Measurements from ENCODE around the gene ITIH4.
A peak's percentile ranks its signal among the peaks of the same experiment; 100 is the strongest.

ITIH4 gene

DNA sequence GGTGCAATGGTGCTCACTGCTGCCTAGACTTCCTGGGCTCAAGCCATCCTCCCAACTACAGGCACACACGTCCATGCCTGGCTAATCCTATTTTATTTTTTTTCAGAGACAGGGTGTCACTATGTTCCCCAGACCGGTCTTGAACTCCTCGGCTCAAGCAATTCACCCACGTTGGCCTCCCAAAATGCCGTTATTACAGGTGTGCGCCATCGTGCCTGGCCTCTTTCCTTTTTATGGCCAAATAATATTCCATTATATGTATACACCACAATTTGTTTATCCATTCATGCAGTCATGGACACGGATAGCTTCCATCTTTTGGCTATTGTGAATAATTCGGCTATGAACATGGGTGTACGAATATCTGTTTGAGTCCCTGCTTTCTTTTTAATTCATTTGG is 58.8 kb downstream of the ITIH4 start:
- no peak overlapping the region; the same call in 1 of the 2 replicates for H3K4me3 ChIP-seq (ENCODE audit: low read depth, low read length)
- TF ChIP-seq, protein P1, sequence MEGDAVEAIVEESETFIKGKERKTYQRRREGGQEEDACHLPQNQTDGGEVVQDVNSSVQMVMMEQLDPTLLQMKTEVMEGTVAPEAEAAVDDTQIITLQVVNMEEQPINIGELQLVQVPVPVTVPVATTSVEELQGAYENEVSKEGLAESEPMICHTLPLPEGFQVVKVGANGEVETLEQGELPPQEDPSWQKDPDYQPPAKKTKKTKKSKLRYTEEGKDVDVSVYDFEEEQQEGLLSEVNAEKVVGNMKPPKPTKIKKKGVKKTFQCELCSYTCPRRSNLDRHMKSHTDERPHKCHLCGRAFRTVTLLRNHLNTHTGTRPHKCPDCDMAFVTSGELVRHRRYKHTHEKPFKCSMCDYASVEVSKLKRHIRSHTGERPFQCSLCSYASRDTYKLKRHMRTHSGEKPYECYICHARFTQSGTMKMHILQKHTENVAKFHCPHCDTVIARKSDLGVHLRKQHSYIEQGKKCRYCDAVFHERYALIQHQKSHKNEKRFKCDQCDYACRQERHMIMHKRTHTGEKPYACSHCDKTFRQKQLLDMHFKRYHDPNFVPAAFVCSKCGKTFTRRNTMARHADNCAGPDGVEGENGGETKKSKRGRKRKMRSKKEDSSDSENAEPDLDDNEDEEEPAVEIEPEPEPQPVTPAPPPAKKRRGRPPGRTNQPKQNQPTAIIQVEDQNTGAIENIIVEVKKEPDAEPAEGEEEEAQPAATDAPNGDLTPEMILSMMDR (IDR thresholded peaks at IDR 0.05; ENCODE audit: low read depth, low read length, missing control alignments) = no peak
- DNase-seq (ENCODE audit: low read depth) = no peak

DNA sequence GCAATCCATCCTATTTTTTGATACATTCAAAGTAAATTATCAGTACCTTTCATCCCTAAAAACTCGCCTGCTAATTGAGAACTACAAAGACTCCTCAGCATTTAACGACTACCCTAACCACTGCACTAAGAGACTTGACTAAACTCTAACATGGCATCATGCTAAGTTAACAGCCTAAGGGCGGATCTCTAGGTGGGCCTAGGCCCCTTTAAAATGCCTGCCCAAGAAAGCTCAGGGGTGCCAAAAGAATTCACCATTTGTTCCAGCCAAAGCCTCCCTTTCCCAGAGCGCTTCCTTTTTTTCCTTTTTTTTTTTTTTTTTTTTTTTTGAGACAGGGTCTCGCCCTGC is 59.2 kb downstream of the ITIH4 start:
- TF ChIP-seq, protein P1 (IDR thresholded peaks at IDR 0.05; ENCODE audit: low read depth, low read length, missing control alignments) = no peak
- no peak for DNase-seq (ENCODE audit: low read depth)
- H3K4me3 ChIP-seq (ENCODE audit: low read depth, low read length) = peak overlapping the region; percentile 78

DNA sequence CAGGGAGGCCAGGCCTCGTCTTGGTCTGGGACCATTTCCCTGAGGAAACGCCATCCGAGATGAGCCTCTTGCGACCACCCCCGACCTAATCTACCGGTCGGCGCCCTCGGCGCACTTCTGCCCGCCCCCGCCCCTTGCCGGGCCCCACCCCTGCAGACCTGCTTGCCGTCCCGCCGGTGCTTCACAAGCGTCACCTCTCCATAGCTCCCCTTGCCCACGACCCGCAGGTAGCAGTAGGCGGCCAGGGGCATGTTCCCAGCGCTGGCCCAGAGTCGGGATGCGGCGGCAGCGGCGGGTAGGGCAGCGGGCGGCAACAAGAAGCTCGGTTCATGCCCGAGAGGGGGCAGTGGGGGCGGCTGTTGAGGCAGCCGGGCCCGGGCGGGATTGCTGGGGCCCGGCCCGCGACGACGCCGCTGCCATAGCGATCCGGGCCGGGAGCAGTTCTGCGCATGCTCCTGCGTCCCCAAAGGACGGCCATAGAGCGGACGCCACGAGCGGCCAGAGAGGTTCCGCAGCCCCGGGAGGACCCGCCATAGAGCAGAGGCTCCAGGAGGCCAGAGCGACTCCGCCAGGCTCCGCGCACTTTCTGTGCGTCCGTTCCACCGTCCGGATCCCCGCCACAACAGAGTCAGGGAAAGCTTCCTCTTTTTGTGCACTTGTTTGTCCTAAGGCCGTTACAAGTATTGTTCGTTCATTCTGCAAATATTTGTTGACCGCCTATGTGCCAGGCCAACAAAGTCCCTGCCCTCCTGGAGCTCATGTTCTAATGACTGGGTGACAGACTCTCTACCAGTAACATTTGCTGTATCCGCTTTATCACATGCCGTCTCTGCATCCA is 59.8 kb downstream of the ITIH4 start, which contains the start of gene NEK4:
TSS of gene NEK4 (minus strand) at position 445 of the 838 bp plus-strand sequence. CDS start at position 251, 194 bp downstream.
- DNase-seq (ENCODE audit: low read depth) = peak; percentile 75
- peak within 1 kb of the TSS; percentile 78 for H3K4me3 ChIP-seq (ENCODE audit: low read depth, low read length)
- TF ChIP-seq, protein P1 (IDR thresholded peaks at IDR 0.05; ENCODE audit: low read depth, low read length, missing control alignments) = no peak

DNA sequence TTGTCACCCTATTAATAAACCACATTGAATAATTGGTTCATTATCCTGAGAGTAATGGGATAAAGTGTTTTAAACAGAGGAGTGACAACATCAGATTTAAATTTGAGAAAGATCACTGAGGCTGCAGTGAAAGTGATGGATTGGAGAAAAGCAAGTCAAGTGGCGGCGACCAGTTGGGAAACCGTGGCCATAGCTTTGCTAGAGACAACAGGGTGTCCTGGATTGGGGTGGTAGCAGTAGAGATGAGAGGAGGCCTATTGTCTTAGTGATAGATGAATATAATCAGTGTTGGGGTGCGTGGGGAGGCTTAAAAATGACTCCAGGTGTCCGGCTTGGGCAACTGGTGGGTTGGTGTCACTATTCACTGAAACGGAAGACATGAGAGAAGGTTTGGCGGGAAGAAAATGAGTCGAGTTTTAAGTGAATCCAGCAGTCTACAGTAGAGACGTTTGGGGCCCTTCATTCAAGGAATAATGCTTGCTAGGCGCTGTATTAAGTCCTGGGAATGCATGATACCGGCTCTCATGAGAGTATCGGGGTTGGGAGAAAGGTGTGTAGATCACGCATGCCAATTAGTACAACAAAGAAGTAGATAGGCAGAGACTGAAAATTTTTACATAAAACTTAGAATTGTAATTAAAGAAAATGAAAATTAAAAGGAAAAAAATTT is 60.6 kb downstream of the ITIH4 start:
- peak overlapping the region; percentile 78 for H3K4me3 ChIP-seq (ENCODE audit: low read depth, low read length)
- TF ChIP-seq, protein P1 (IDR thresholded peaks at IDR 0.05; ENCODE audit: low read depth, low read length, missing control alignments) = no peak
- no peak for DNase-seq (ENCODE audit: low read depth)

DNA sequence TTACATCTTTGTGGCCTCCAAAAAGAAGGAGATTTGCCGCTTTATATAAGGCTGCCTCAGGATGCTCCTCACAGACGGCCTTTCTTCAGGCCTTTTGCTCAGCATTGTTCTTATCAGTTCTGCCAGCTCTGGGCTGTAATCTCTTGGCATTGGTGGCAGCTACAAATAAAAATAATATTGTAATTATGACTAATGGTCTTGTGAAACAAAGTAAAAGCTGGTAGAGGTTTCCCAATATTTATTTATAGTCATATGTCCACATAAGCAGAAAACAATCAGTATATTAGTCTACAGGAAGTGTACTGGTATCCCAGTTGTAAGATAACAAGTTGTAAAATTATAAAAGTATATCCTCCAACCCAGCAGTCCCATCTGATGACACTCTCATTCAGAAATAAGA is 67.0 kb downstream of the ITIH4 start:
- no peak for DNase-seq (ENCODE audit: low read depth)
- TF ChIP-seq, protein P1 (IDR thresholded peaks at IDR 0.05; ENCODE audit: low read depth, low read length, missing control alignments) = no peak
- no peak overlapping the region for H3K4me3 ChIP-seq (ENCODE audit: low read depth, low read length)

All from GM12864 (cell line).